Measurements from ENCODE around the gene KRABD2.

KRABD2 gene

DNA sequence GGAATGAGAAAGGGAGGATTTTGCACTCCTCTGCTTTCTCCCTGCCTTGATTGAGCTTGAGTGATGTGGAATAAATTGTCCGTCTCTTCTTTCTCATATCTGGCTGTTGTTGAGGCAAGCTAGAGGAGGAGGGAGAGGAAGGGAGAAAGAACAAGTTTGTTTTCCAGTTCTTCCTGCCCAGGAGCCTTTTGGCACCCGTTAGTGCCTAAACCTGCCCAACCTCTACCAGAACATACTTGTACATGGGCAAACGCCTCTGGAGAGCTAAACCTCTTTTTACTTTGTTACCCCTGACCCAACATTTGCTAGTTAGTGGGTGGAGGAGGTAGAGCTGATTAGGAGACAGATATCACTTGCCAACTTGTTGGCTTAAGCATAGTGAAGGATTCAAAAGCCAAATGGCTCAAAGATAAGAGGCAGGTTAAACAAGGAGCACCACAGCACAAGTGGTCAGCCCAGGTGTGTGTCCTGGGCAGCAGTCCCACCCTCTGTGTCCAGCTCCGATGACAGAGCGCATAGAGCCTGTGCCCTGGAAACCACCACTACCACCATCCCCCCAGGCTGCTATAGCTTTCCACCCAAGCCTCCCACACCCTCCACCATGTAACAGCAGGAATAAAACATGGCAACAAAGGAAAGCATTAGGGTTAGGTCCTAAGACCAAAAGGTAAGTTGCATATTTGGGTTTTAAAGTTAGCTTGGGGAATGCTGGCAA, 30.4 kb downstream of the KRABD2 start:
- Mint-ChIP-seq H3K4me3 (no peak overlapping the region), H3K27ac (no peak overlapping the region), H3K36me3 (ENCODE audit: low read depth) (no peaks in the 10 kb centered on the region), H3K4me1 (ENCODE audit: low read depth) (no peaks in the 10 kb centered on the region), H3K9me3 (no peaks in the 10 kb centered on the region), H3K27me3 (ENCODE audit: insufficient read depth) (peaks cover 28% of the 10 kb centered on the region)
- TF ChIP-seq, protein P1, sequence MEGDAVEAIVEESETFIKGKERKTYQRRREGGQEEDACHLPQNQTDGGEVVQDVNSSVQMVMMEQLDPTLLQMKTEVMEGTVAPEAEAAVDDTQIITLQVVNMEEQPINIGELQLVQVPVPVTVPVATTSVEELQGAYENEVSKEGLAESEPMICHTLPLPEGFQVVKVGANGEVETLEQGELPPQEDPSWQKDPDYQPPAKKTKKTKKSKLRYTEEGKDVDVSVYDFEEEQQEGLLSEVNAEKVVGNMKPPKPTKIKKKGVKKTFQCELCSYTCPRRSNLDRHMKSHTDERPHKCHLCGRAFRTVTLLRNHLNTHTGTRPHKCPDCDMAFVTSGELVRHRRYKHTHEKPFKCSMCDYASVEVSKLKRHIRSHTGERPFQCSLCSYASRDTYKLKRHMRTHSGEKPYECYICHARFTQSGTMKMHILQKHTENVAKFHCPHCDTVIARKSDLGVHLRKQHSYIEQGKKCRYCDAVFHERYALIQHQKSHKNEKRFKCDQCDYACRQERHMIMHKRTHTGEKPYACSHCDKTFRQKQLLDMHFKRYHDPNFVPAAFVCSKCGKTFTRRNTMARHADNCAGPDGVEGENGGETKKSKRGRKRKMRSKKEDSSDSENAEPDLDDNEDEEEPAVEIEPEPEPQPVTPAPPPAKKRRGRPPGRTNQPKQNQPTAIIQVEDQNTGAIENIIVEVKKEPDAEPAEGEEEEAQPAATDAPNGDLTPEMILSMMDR (IDR thresholded peaks at IDR 0.05) = no peak
- DNase-seq = no peak

DNA sequence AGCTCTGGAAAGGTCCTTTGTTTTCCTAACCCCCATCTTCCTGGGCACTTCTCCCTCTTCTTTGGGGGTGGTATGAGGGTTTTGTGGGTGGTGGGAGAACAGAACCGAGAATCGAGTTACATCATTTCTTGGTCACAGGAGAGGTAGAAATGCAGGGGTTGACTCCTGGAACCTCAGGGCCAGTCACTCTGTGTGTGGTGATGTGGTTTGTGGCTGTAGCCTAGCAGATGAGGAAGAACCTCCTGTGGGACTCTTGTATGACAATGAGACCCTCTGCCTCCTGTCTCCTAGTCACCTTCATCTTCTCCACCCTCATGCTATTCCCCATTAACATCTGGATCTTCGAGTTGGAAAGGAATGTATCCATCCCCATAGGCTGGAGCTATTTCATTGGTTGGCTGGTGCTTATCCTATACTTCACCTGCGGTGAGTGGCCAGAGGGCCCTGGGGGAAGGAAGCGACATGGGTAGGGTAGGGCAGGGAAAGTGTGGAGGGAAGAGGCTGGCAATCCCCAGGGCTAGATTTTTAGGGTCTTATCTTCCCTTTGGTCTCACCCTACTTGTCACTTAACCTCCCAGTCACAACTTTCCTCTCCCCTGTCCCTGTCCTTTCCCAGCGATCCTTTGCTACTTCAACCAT, 31.3 kb downstream of the KRABD2 start:
- Mint-ChIP-seq H3K36me3 (ENCODE audit: low read depth) (no peaks in the 10 kb centered on the region), H3K27ac (no peak overlapping the region), H3K27me3 (ENCODE audit: insufficient read depth) (peaks cover 26% of the 10 kb centered on the region), H3K9me3 (no peaks in the 10 kb centered on the region), H3K4me1 (ENCODE audit: low read depth) (no peaks in the 10 kb centered on the region), H3K4me3 (no peak overlapping the region)
- DNase-seq = no peak
- TF ChIP-seq, protein P1 (IDR thresholded peaks at IDR 0.05) = no peak

DNA sequence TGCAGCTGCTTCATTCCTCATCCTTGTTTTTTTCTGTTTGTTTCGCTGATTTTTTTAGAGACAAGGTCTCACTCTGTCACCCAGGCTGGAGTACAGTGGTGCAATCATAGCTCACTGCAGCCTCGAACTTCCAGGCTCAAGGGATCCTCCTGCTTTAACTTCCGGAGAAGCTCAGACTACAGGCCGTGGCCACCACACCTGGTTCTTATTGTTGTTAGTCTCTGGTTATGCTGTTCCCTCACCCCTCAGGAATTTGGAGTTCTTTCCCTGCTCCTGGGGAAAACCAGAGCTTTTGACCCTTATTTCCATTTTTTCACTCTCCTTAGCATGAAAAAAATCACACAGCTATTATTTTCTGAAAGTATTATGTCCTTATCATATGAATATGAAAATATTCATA, 35.0 kb downstream of the KRABD2 start:
- Mint-ChIP-seq H3K4me3 (no peak overlapping the region), H3K27ac (no peak overlapping the region), H3K4me1 (ENCODE audit: low read depth) (peaks cover 12% of the 10 kb centered on the region; the same call in 1 of the 2 replicates), H3K36me3 (ENCODE audit: low read depth) (no peaks in the 10 kb centered on the region), H3K9me3 (no peaks in the 10 kb centered on the region), H3K27me3 (ENCODE audit: insufficient read depth) (peaks cover 26% of the 10 kb centered on the region)
- TF ChIP-seq, protein P1 (IDR thresholded peaks at IDR 0.05) = no peak
- no peak for DNase-seq

DNA sequence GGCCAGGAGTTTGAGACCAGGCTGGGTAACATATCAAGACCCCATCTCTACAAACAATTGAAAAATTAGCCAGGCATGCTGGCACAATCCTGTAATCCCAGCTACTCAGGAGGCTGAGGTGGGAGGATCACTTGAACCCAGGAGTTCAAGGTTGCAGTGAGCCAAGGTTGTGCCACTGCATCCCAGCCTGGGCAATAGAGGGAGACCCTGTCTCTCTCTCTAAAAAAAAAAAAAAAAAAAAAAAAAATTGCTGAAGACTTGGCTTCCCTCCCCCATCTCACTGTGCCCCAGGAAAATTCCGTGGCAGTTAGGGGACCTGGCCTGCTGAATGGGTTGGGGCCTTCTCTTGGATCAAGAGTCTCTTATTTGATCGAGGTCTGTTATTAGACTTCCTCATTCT, 37.0 kb downstream of the KRABD2 start, which contains the start of gene ODF4:
TSS of gene ODF4 (plus strand) at position 301 of the 400 bp plus-strand sequence. CDS start 212 bp downstream, outside the sequence.
- no peaks in the 10 kb centered on the region for H3K9me3 Mint-ChIP-seq
- peaks cover 13% of the 10 kb centered on the region for H3K27me3 Mint-ChIP-seq (ENCODE audit: insufficient read depth)
- peaks cover 12% of the 10 kb centered on the region; the same call in 1 of the 2 replicates for H3K4me1 Mint-ChIP-seq (ENCODE audit: low read depth)
- no peak within 1 kb of the TSS for H3K4me3 Mint-ChIP-seq
- no peaks in the 10 kb centered on the region for H3K36me3 Mint-ChIP-seq (ENCODE audit: low read depth)
- TF ChIP-seq, protein P1 (IDR thresholded peaks at IDR 0.05) = no peak
- no peak within 1 kb of the TSS for H3K27ac Mint-ChIP-seq
- no peak for DNase-seq

DNA sequence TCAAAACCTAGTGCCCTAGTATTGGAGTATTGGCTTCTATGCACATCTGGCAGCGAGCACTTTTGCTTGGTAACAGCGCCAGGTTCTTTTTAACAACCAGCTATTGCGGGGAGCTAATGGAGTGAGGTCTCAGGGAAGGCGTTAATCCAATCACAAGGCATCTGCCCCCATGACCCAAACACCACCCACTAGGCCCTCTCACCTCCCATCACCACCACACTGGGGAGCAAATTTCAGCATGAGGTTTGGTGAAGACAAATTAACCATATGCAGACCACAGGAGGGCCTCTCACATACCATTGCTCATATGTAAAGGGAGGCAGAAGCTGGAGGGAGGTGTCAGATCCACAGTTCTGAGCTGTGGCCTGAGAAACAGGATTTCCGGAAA, 37.8 kb downstream of the KRABD2 start:
- H3K9me3 Mint-ChIP-seq = no peaks in the 10 kb centered on the region
- H3K27me3 Mint-ChIP-seq (ENCODE audit: insufficient read depth) = peaks cover 10% of the 10 kb centered on the region
- H3K4me1 Mint-ChIP-seq (ENCODE audit: low read depth) = peaks cover 12% of the 10 kb centered on the region; the same call in 1 of the 2 replicates
- H3K27ac Mint-ChIP-seq = no peak overlapping the region
- DNase-seq = no peak
- no peaks in the 10 kb centered on the region for H3K36me3 Mint-ChIP-seq (ENCODE audit: low read depth)
- TF ChIP-seq, protein P1 (IDR thresholded peaks at IDR 0.05) = no peak
- no peak overlapping the region for H3K4me3 Mint-ChIP-seq

All from HFFc6 (cell line).